Activated naive CD8-positive, alpha-beta T cell treated with anti-CD3 and anti-CD28 coated beads, Interleukin-2, amount 50 U/mL, for 24 hours (primary cell): ENCODE results near the gene TANGO6.

Experiments used
- ATAC-seq: fragments of 150-1000 bp; cut with Tn5 transposase; one replicate; pipeline ENCODE4 v1.10.0; 2021
- DNase-seq: peaks from one replicate; pipeline ENCODE4 v3.0.0; 2021
- H3K27ac Mint-ChIP-seq: one replicate; pipeline ENCODE4 v1.8.0; 2021; ENCODE audit warnings: mild to moderate bottlenecking, mixed read lengths
- H3K27me3 Mint-ChIP-seq: one replicate; pipeline ENCODE4 v1.8.0; 2021; ENCODE audit warnings: mixed read lengths
- H3K36me3 Mint-ChIP-seq: one replicate; pipeline ENCODE4 v1.8.0; 2021; ENCODE audit warnings: low read depth, mixed read lengths
- H3K4me1 Mint-ChIP-seq: one replicate; pipeline ENCODE4 v1.8.0; 2021; ENCODE audit warnings: mixed read lengths
- H3K4me3 Mint-ChIP-seq: one replicate; pipeline ENCODE4 v1.8.0; 2021; ENCODE audit warnings: mild to moderate bottlenecking, moderate library complexity, mixed read lengths
- H3K9me3 Mint-ChIP-seq: one replicate; pipeline ENCODE4 v1.8.0; 2021; ENCODE audit warnings: mixed read lengths

Gene TANGO6

GRCh38 chr16:69106491-69107315 is 263.4 kb downstream of the TANGO6 start:
- ATAC-seq (no peak), DNase-seq (peak; percentile 11)
- Mint-ChIP-seq H3K36me3 (peaks cover 13% of the 10 kb centered on the region), H3K27ac (no peak overlapping the region), H3K4me1 (peaks cover 14% of the 10 kb centered on the region), H3K4me3 (peak overlapping the region; percentile 45), H3K27me3 (peaks cover 38% of the 10 kb centered on the region), H3K9me3 (no peaks in the 10 kb centered on the region)

- H3K27ac Mint-ChIP-seq, result no peak overlapping the region
- no peak for ATAC-seq
- H3K4me1 Mint-ChIP-seq, result peaks cover 14% of the 10 kb centered on the region
- no peak for DNase-seq
- H3K9me3 Mint-ChIP-seq, result no peaks in the 10 kb centered on the region
- H3K27me3 Mint-ChIP-seq, result peaks cover 38% of the 10 kb centered on the region
- H3K4me3 Mint-ChIP-seq, result peak overlapping the region; percentile 35
- peaks cover 16% of the 10 kb centered on the region for H3K36me3 Mint-ChIP-seq
Measured at GRCh38 chr16:69107316-69107962, 264.1 kb downstream of the TANGO6 start.

GRCh38 chr16:69108064-69108904 is 265.0 kb downstream of the TANGO6 start:
- Mint-ChIP-seq H3K36me3 (peaks cover 16% of the 10 kb centered on the region), H3K27me3 (peaks cover 32% of the 10 kb centered on the region), H3K27ac (no peak overlapping the region), H3K4me1 (peaks cover 14% of the 10 kb centered on the region), H3K9me3 (no peaks in the 10 kb centered on the region), H3K4me3 (peak overlapping the region; percentile 35)
- no peak for ATAC-seq
- DNase-seq, result no peak

DNA sequence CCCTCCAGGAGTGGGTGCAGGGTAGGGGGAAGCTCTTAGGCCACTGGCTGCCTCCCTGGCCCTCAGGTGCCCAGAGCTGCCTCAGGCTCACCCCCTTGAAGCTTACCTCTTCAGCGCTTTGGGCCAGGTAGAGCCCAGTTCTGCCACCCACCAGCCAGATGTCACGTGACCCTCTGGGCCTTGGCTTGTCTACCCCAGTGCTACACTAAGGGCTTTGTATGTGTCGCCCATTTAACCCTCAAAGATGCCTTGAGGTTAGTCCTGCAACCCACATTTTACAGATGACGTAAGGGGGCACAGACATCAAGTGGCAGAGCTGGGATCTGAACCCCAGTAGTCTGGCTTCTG is 265.5 kb downstream of the TANGO6 start:
- DNase-seq (no peak), ATAC-seq (no peak)
- Mint-ChIP-seq H3K9me3 (no peaks in the 10 kb centered on the region), H3K4me1 (peaks cover 14% of the 10 kb centered on the region), H3K4me3 (no peak overlapping the region), H3K27ac (no peak overlapping the region), H3K27me3 (peaks cover 28% of the 10 kb centered on the region), H3K36me3 (peaks cover 16% of the 10 kb centered on the region)

GRCh38 chr16:69109486-69110270 is 266.3 kb downstream of the TANGO6 start:
- Mint-ChIP-seq H3K9me3 (no peaks in the 10 kb centered on the region), H3K27me3 (peaks cover 26% of the 10 kb centered on the region), H3K4me1 (peaks cover 14% of the 10 kb centered on the region), H3K27ac (no peak overlapping the region), H3K4me3 (no peak overlapping the region), H3K36me3 (peaks cover 16% of the 10 kb centered on the region)
- DNase-seq (no peak), ATAC-seq (no peak)

DNA sequence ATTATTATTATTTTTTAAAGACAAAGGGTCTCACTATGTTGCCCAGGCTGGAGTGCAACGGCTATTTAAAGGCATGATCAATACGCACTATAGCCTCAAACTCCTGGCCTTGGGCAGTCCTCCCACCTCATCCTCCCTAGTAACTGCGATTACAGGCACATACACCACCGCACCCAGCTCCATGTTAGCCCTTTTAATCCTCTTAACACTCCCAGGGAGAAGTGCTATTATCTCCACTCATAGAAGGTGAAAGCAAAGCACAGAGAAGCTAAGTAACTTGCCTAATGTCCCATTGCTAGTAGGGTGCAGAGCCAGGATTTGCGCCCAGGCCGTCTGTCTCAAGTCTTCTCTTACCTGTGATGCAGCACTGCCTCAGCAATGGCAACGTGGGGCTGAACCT is 267.1 kb downstream of the TANGO6 start:
- DNase-seq (no peak), ATAC-seq (no peak)
- Mint-ChIP-seq H3K36me3 (peaks cover 16% of the 10 kb centered on the region), H3K9me3 (no peaks in the 10 kb centered on the region), H3K4me3 (no peak overlapping the region), H3K27me3 (peaks cover 21% of the 10 kb centered on the region), H3K27ac (no peak overlapping the region), H3K4me1 (peaks cover 11% of the 10 kb centered on the region)

GRCh38 chr16:69111216-69111875 is 268.0 kb downstream of the TANGO6 start:
- peaks cover 7% of the 10 kb centered on the region for H3K4me1 Mint-ChIP-seq
- DNase-seq (no peak), ATAC-seq (no peak)
- H3K27ac Mint-ChIP-seq, result no peak overlapping the region
- H3K9me3 Mint-ChIP-seq, result no peaks in the 10 kb centered on the region
- H3K4me3 Mint-ChIP-seq, result no peak overlapping the region
- H3K27me3 Mint-ChIP-seq, result peaks cover 17% of the 10 kb centered on the region
- peaks cover 16% of the 10 kb centered on the region for H3K36me3 Mint-ChIP-seq

DNA sequence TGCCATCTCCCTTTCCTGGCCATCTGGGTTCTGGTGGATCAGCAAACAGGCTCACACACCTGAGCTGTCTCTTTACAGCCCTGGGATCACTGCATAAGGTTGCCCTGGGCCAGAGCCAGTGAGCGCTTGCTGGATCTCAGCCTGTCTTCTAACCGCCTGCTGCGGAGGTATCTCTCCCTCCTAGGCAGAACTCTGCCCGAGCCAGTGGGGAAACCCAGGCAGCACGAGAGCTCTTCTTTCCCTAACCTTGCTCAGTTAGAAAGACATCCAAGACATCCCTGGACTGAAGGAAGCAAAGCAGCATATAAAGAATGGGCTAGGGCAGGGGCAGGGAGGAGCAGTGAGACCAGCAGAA is 268.5 kb downstream of the TANGO6 start:
- Mint-ChIP-seq H3K4me1 (peaks cover 5% of the 10 kb centered on the region), H3K36me3 (peaks cover 16% of the 10 kb centered on the region), H3K27ac (no peak overlapping the region), H3K4me3 (no peak overlapping the region), H3K27me3 (peaks cover 15% of the 10 kb centered on the region), H3K9me3 (no peaks in the 10 kb centered on the region)
- ATAC-seq (no peak), DNase-seq (no peak)

- Mint-ChIP-seq H3K27ac (no peak overlapping the region), H3K27me3 (peaks cover 10% of the 10 kb centered on the region), H3K9me3 (no peaks in the 10 kb centered on the region), H3K36me3 (peaks cover 16% of the 10 kb centered on the region), H3K4me3 (no peak overlapping the region), H3K4me1 (no peaks in the 10 kb centered on the region)
- DNase-seq, result peak; percentile 77
- peak; percentile 67 for ATAC-seq
Measured at GRCh38 chr16:69112285-69113129, 269.2 kb downstream of the TANGO6 start.

GRCh38 chr16:69113216-69113615 is 269.9 kb downstream of the TANGO6 start:
- peaks cover 21% of the 10 kb centered on the region for H3K36me3 Mint-ChIP-seq
- peaks cover 2% of the 10 kb centered on the region for H3K4me1 Mint-ChIP-seq
- DNase-seq, result no peak
- H3K4me3 Mint-ChIP-seq, result no peak overlapping the region
- peaks cover 4% of the 10 kb centered on the region for H3K27me3 Mint-ChIP-seq
- ATAC-seq, result no peak
- no peak overlapping the region for H3K27ac Mint-ChIP-seq
- no peaks in the 10 kb centered on the region for H3K9me3 Mint-ChIP-seq

- ATAC-seq (no peak), DNase-seq (no peak)
- H3K36me3 Mint-ChIP-seq, result peaks cover 18% of the 10 kb centered on the region
- peaks cover 2% of the 10 kb centered on the region for H3K4me1 Mint-ChIP-seq
- H3K27me3 Mint-ChIP-seq, result no peaks in the 10 kb centered on the region
- H3K27ac Mint-ChIP-seq, result no peak overlapping the region
- H3K9me3 Mint-ChIP-seq, result no peaks in the 10 kb centered on the region
- H3K4me3 Mint-ChIP-seq, result no peak overlapping the region
Measured at GRCh38 chr16:69114346-69114975, 271.1 kb downstream of the TANGO6 start.

- Mint-ChIP-seq H3K4me1 (peaks cover 2% of the 10 kb centered on the region), H3K36me3 (peaks cover 15% of the 10 kb centered on the region), H3K27me3 (no peaks in the 10 kb centered on the region), H3K9me3 (no peaks in the 10 kb centered on the region), H3K27ac (no peak overlapping the region), H3K4me3 (no peak overlapping the region)
- ATAC-seq (no peak), DNase-seq (no peak)
Measured at GRCh38 chr16:69114976-69115355, 271.6 kb downstream of the TANGO6 start.

DNA sequence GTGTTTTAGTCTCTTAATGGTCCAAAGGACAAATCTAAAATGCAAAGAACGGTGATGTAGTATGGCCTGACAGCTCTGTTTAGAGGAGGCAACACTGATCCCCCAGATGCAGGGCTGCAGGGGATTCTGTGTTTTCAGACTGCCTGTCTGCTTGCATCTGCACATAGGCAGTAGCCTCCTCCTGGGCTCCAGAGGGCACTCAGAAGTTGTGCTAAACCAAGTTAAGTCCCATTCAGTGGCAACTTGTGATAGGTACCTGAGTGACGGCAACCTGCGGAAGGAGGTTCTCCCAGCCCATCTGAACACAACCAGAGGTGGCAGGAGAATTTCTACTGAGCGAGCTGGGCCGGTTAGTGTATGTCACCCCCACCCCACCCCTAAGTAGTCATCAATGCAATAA is 272.0 kb downstream of the TANGO6 start:
- peaks cover 17% of the 10 kb centered on the region for H3K36me3 Mint-ChIP-seq
- ATAC-seq (no peak), DNase-seq (no peak)
- H3K27ac Mint-ChIP-seq, result no peak overlapping the region
- no peaks in the 10 kb centered on the region for H3K9me3 Mint-ChIP-seq
- H3K4me1 Mint-ChIP-seq, result peaks cover 2% of the 10 kb centered on the region
- no peaks in the 10 kb centered on the region for H3K27me3 Mint-ChIP-seq
- no peak overlapping the region for H3K4me3 Mint-ChIP-seq
